Hematopoietic multipotent progenitor cell treated with erythropoietin and hydrocortisone succinate and interleukin-3 and kit ligand, for 6 days (in vitro differentiated cells): ENCODE measurements around the gene MYOT.
"Not testable (repeated sequence)": the region's sequence is repeated elsewhere in the genome, so short reads cannot be mapped to it uniquely, and the experiment has no call there.

ENCODE experiments used
- DNase-seq: peaks from one replicate; pipeline ENCODE4 v3.0.0-alpha.2; 2015

The MYOT gene

GRCh38 chr5:137867664-137868063, at the start of gene MYOT:
MYOT (plus strand) TSS chr5:137867860; CDS start chr5:137870652, 2,792 bp downstream.
- peak; percentile 44 for DNase-seq

DNA sequence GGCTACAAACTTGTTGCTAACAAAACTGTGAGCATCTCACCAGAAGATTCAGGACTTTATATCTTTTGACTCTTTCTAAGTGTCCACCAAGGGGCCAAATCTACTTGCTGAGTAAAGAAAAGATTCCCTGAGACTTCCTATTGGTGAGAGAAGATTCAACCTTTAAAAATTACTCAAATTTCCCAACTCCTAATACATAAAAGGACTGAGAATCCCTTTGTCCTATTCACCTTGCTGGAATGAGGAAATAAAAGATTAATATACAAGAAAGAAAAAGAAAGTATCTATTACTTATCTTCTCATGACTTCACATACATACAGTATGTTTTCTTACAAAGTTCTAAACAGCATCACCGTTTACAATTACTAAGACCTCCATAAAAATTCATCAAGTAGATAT, 47.9 kb upstream of the MYOT start:
- DNase-seq = no peak

GRCh38 chr5:137822158-137822764, 45.4 kb upstream of the MYOT start:
- peak; percentile 54 for DNase-seq

DNA sequence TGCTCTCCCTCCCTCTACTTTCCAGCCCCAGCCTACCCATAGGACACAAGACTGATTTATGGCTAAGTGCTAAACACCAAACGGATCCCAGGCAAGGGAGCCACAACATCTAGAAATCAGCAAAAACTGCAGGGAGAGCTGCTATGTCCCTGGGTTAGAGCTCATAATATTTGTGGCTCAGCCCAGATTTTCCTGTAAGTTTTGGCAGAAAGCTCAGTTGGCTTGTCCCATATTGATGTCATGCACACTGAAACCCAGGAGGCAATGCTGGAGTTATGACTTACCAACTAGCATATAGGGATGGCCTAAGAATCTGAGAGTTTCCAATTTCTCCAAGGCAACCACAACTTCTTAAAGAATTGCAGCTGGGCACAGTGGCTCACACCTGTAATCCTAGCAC, 44.7 kb upstream of the MYOT start:
- no peak for DNase-seq

GRCh38 chr5:137825165-137825564, 42.5 kb upstream of the MYOT start:
- DNase-seq = no peak

- no peak for DNase-seq
These were observed 41.6 kb upstream of the MYOT start for GRCh38 chr5:137826067-137826466.

GRCh38 chr5:137828180-137828579, 39.5 kb upstream of the MYOT start:
- no peak for DNase-seq

GRCh38 chr5:137828664-137829063, 39.0 kb upstream of the MYOT start:
- DNase-seq = no peak

DNA sequence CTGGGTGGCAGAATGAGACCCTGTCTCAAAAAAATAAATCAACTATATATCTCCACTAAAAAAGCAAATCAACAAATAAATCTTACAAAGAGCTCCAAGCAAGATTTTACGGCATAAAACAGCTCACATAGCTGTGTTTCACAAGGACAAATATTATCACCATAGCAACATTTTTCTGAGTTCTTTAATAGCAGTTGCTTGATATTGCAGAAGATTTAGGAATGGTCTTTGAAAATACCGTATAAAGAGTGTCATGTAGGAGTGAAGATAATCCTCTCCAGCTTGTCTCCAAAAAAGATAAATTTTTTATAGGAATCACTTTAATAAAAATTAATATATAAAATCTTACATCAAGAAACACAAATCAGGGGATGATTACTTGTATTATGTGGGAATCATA, 36.6 kb upstream of the MYOT start:
- DNase-seq = no peak

- no peak for DNase-seq
These were observed 36.1 kb upstream of the MYOT start for GRCh38 chr5:137831526-137831925.

- no peak for DNase-seq
These were observed 35.2 kb upstream of the MYOT start for GRCh38 chr5:137832416-137832815.

- peak; percentile 7 for DNase-seq
These were observed 34.2 kb upstream of the MYOT start for GRCh38 chr5:137833463-137833862.

- no peak for DNase-seq
These were observed 33.1 kb upstream of the MYOT start for GRCh38 chr5:137834498-137835049.

DNA sequence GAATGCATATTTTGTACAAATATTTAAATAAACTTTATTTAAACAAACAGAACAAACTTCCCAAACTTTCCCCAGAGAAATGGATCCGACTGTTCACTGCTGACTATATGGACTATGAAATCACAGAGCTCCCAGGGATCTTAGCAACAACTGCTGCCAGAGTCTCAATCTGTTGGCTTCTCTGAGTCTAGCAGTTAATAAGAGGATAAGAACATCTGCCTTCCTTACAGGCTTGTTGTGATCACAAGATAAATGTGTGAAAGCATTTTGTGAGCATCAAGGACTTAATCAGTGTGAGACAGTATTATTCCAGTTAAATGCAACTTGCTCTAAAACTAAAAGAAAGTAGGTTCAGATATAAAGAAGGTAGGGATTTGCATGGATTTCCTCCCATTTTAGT, 31.4 kb upstream of the MYOT start:
- DNase-seq = peak; percentile 7

DNA sequence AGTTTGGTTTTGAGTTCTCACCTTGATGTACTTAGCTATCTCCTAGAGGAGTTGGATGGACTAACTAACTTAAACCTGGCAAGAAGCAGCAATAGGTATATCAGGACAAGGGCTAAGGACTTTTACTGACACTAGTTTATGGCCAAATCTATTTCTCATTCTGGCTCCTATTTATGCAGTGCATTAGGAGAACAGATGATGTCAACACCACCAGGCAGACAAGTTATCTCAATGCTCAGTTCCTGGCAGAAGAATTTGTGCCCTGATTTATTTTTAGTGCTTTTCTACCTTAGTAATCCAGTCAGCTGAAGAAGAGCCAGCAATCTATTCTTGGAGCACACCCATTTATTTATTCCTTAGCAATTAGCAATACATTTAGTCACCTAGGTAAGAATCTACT, 30.7 kb upstream of the MYOT start:
- DNase-seq = no peak

- DNase-seq = no peak
These were observed 29.9 kb upstream of the MYOT start for GRCh38 chr5:137837491-137838394.

DNA sequence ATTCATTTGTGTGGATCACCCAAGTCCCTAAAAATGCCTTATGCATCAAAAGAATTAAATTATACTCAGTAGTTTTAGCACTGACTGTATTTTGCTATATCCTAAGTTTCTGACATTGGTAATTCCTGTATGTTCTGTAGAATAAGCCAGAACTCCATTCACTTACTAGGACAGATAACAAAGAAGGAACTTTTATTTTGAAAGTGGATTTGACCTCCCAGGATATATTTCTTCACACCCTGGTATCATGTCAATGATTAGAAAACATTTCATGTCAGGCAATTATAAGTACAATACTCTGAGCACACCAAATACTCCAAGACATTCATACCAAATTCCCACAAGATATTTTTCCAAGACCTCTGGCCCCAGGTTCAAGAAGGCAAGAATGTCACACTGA, 28.7 kb upstream of the MYOT start:
- no peak for DNase-seq

DNA sequence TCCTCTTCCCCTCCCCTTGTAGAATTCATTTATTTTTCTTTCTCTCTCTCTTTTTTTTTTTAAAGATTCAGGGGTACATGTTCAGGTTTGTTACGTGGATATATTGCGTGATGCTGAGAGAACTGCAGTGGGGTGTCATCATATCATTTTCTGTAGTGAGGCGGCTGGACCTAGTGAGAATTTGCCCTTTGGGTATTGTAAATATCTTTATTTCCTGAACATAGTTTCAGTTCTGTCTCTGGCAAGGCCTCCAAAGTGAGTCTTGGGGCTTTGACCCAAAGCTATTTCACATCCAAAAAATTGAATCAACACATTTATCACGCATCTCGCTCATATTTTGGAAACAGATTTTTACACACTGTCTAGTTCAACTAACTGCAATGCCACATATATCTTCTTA, 25.4 kb upstream of the MYOT start:
- DNase-seq = no peak

GRCh38 chr5:137843676-137844299, 23.9 kb upstream of the MYOT start:
- DNase-seq = no peak

DNA sequence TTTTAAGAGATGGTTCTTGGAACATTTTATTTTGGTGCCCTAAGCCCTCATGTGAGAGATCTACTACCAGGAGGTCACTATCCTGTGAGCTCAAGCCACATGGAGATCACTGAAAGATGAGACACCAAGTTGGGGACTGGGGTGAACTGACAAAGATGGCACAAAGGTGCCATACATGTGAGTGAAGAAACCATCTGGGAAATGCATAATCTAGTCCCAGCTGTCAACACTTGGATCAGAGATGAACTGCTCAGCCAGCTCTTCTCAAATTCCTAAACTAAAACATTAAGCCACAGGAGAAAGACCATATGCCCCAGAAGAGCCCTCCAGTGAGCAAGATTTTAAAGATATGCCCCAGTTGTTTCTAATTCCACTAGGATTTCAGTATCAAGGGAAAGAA, 22.2 kb upstream of the MYOT start:
- no peak for DNase-seq

- DNase-seq = no peak
These were observed 20.0 kb upstream of the MYOT start for GRCh38 chr5:137847687-137848086.

- DNase-seq = not testable (repeated sequence)
These were observed 14.5 kb upstream of the MYOT start for GRCh38 chr5:137853165-137853564.

DNA sequence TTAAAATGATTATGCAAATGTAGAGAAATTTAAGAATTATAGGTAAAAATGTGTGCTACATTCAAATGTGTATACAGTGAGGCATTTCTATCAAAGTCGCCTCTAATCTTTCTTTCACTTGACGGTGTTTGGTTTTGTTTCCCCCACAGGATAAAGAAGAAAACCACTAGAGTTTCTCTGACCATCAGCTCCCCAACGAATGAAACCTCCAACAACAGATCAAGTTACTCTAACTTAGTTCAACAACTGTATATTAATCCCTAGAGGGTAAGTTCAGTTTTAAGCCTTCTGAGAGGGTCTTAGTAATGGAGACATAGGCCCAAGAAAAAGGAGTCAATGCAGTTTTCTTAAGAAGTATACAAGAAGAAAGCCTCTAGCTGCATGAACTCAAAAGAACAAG, 11.5 kb upstream of the MYOT start:
- no peak for DNase-seq
